Caco-2 (cell line): ENCODE measurements around the gene ACLY. TPM values are rescaled to one million over a fixed set of nuclear protein-coding genes. Genes with fewer than 3 reads are reported as not detected.
A peak's percentile ranks its signal among the peaks of the same experiment; 100 is the strongest.

ENCODE experiments used
- BruUV-seq: library from RNA; stranded (reverse); fragments of 400-500 nt; replicated peaks from 2 replicates; lab custom pipeline; 2021; lab: Mats Ljungman, UMichigan
- CTCF ChIA-PET: fragments of 300-600 bp; sonication (Branson Sonifier 250); formaldehyde crosslinking; loops from one replicate; lab custom pipeline; 2022; ENCODE audit warnings: antibody characterized with exemption; lab: Charles Lee
- POLR2A ChIA-PET: fragments of 300-600 bp; sonication (Branson Sonifier 250); formaldehyde crosslinking; loops from one replicate; lab custom pipeline; 2022; ENCODE audit warnings: antibody characterized with exemption; lab: Charles Lee
- DNase-seq, 2 experiments: peaks; one replicate each; pipeline versions ENCODE4 v3.0.0 to v3.0.0-alpha.2; 2020 to 2022
- H3K27me3 ChIP-seq: replicated peaks from 2 replicates; pipeline ENCODE4 v1.6.0; 2011; ENCODE audit warnings: low read length; ENCODE audit not compliant: control insufficient read depth, insufficient read depth
- H3K36me3 ChIP-seq: 2 replicates; pipeline ENCODE4 v1.5.1; 2011; ENCODE audit warnings: low read length; ENCODE audit not compliant: control insufficient read depth, insufficient read depth
- H3K4me1 ChIP-seq: fragments of 250-450 bp; sonication (Bioruptor Pico); 2 replicates; pipeline ENCODE4 v1.5.1; 2020; ENCODE audit warnings: mild to moderate bottlenecking
- H3K4me3 ChIP-seq: 2 replicates; pipeline ENCODE4 v1.5.1; 2011; ENCODE audit warnings: low read depth, mild to moderate bottlenecking, control low read depth, low read length
- H3K9me3 ChIP-seq: fragments of 250-450 bp; sonication (Bioruptor Pico); 2 replicates; pipeline ENCODE4 v1.5.1; 2020; ENCODE audit warnings: mild to moderate bottlenecking, moderate library complexity
- H3K27ac Mint-ChIP-seq: one replicate; pipeline ENCODE4 v1.8.0; 2022; ENCODE audit warnings: mixed read lengths; ENCODE audit not compliant: unreplicated experiment
- H3K27me3 Mint-ChIP-seq: one replicate; pipeline ENCODE4 v1.8.0; 2022; ENCODE audit warnings: mixed read lengths; ENCODE audit not compliant: insufficient read depth, unreplicated experiment
- H3K36me3 Mint-ChIP-seq: one replicate; pipeline ENCODE4 v1.8.0; 2022; ENCODE audit warnings: mild to moderate bottlenecking, mixed read lengths; ENCODE audit not compliant: insufficient read depth, unreplicated experiment
- H3K4me1 Mint-ChIP-seq: one replicate; pipeline ENCODE4 v1.8.0; 2022; ENCODE audit warnings: low read depth, mixed read lengths; ENCODE audit not compliant: unreplicated experiment
- H3K4me3 Mint-ChIP-seq: one replicate; pipeline ENCODE4 v1.8.0; 2022; ENCODE audit warnings: mild to moderate bottlenecking, moderate library complexity, mixed read lengths; ENCODE audit not compliant: unreplicated experiment
- H3K9me3 Mint-ChIP-seq: one replicate; pipeline ENCODE4 v1.8.0; 2022; ENCODE audit warnings: mixed read lengths; ENCODE audit not compliant: unreplicated experiment
- CTCF ChIP-seq, 2 experiments: fragments of 200-600 bp in 1 of 2; IDR thresholded peaks; 1 replicate in 1 of 2; 2 replicates in 1 of 2; pipeline versions ENCODE4 v1.5.1 to v1.8.0; 2011 to 2022; ENCODE audit warnings: antibody characterized with exemption in 1 of 2, control low read depth in 1 of 2, inconsistent platforms in 1 of 2, low read depth in 1 of 2, low read length in 1 of 2, mild to moderate bottlenecking in 1 of 2, moderate library complexity in 1 of 2; ENCODE audit not compliant: insufficient read depth in 1 of 2, severe bottlenecking in 1 of 2, unreplicated experiment in 1 of 2
- intact Hi-C: fragments of 100-400 bp; cut with micrococcal nuclease; formaldehyde crosslinking; loops from one replicate; pipeline ENCODE4 v1.10.0; 2022; ENCODE audit not compliant: unreplicated experiment
- total RNA-seq: library from RNA; stranded (reverse); gene quantifications from 2 replicates; pipeline ENCODE4 v1.2.3, GENCODE V29; 2022

The ACLY gene
- total RNA-seq, 1 experiment from 2014 or later, result 246 TPM

- Mint-ChIP-seq H3K4me1 (peaks cover 17% of the 10 kb centered on the region), H3K4me3 (no peak overlapping the region), H3K36me3 (peaks cover 8% of the 10 kb centered on the region), H3K27ac (no peak overlapping the region), H3K9me3 (no peaks in the 10 kb centered on the region), H3K27me3 (no peaks in the 10 kb centered on the region)
- TF ChIP-seq CTCF (IDR thresholded peaks at IDR 0.05; ENCODE audit: insufficient read depth in 1 of 2, low read depth in 1 of 2, low read length in 1 of 2, severe bottlenecking in 1 of 2, unreplicated experiment in 1 of 2), result no peak
- Histone ChIP-seq H3K9me3 (no peaks in the 10 kb centered on the region), H3K4me1 (peaks cover 2% of the 10 kb centered on the region; the same call in 1 of the 2 replicates), H3K27me3 (no peaks in the 10 kb centered on the region; the same call in 1 of the 2 replicates), H3K36me3 (no peaks in the 10 kb centered on the region), H3K4me3 (no peak overlapping the region)
- no TSS peak for BruUV-seq
- POLR2A ChIA-PET, result interaction anchor here (0.5 kb wide), 1 partner anchor 614 kb away, joined by 3 read pairs; no protein-coding TSS in a partner anchor
- DNase-seq, result no peak
- intact Hi-C loops, result no loop called here
- CTCF ChIA-PET, result interaction anchor here (1.2 kb wide), 1 partner anchor 33 kb away, joined by 4 read pairs; no protein-coding TSS in a partner anchor
These were observed 7.3 kb upstream of the ACLY start for GRCh38 chr17:41925991-41926590.

- H3K4me1 Mint-ChIP-seq, result peaks cover 14% of the 10 kb centered on the region
- TF ChIP-seq CTCF (IDR thresholded peaks at IDR 0.05; ENCODE audit: insufficient read depth in 1 of 2, low read depth in 1 of 2, low read length in 1 of 2, severe bottlenecking in 1 of 2, unreplicated experiment in 1 of 2), result no peak
- Histone ChIP-seq H3K4me1 (peaks cover 26% of the 10 kb centered on the region), H3K9me3 (no peaks in the 10 kb centered on the region), H3K27me3 (no peaks in the 10 kb centered on the region; the same call in 1 of the 2 replicates), H3K4me3 (no peak overlapping the region), H3K36me3 (no peaks in the 10 kb centered on the region)
- no peak overlapping the region for H3K4me3 Mint-ChIP-seq
- ChIA-PET POLR2A (interaction anchor here (0.8 kb wide), 1 partner anchor 10 kb away, joined by 5 read pairs; the partner anchor contains the start of gene ODAD4), CTCF (interaction anchor here (3.6 kb wide), 1 partner anchor 10 kb away, joined by 28 read pairs; the partner anchor contains the start of gene ODAD4)
- no TSS peak for BruUV-seq
- no peak for DNase-seq
- H3K36me3 Mint-ChIP-seq, result peaks cover 34% of the 10 kb centered on the region
- H3K27ac Mint-ChIP-seq, result peak overlapping the region; percentile 79
- H3K27me3 Mint-ChIP-seq, result no peaks in the 10 kb centered on the region
- no peaks in the 10 kb centered on the region for H3K9me3 Mint-ChIP-seq
- intact Hi-C loops, result no loop called here
These were observed 1.8 kb upstream of the ACLY start for GRCh38 chr17:41920580-41920955.

- POLR2A ChIA-PET, result interaction anchor here (1.0 to 2.8 kb wide), 2 partner anchors 10 to 12 kb away, joined by 3 to 31 read pairs; partner anchors contain the start of gene ODAD4
- Histone ChIP-seq H3K4me3 (peak overlapping the region; percentile 66), H3K36me3 (no peaks in the 10 kb centered on the region), H3K4me1 (peaks cover 32% of the 10 kb centered on the region), H3K27me3 (no peaks in the 10 kb centered on the region; the same call in 1 of the 2 replicates), H3K9me3 (no peaks in the 10 kb centered on the region)
- H3K4me3 Mint-ChIP-seq, result peak overlapping the region; percentile 94
- CTCF ChIA-PET, result interaction anchor here (0.7 to 3.6 kb wide), 3 partner anchors 10 to 40 kb away, joined by 3 to 28 read pairs (median 7); partner anchors contain the start of gene ODAD4
- no peak for TF ChIP-seq CTCF (IDR thresholded peaks at IDR 0.05; ENCODE audit: insufficient read depth in 1 of 2, low read depth in 1 of 2, low read length in 1 of 2, severe bottlenecking in 1 of 2, unreplicated experiment in 1 of 2)
- intact Hi-C loops, result loop anchor here (1.0 to 2.0 kb wide), 3 partner anchors 10 to 99 kb away; partner anchors contain the start of genes CNP and ODAD4
- H3K27me3 Mint-ChIP-seq, result no peaks in the 10 kb centered on the region
- no peaks in the 10 kb centered on the region for H3K9me3 Mint-ChIP-seq
- peaks cover 40% of the 10 kb centered on the region for H3K36me3 Mint-ChIP-seq
- BruUV-seq, result no TSS peak
- H3K4me1 Mint-ChIP-seq, result peaks cover 20% of the 10 kb centered on the region
- peak; percentile 38 to 45 for DNase-seq
- peak overlapping the region; percentile 79 for H3K27ac Mint-ChIP-seq
These were observed 1.3 kb upstream of the ACLY start for GRCh38 chr17:41919840-41920579.
